Activated T-helper 1 cell treated with anti-CD3 and anti-CD28 coated beads, Interleukin-2, amount 50 U/mL, for 16 hours (primary cell): Measurements from ENCODE around the gene SMIM9.
"Not testable (repeated sequence)": the region's sequence is repeated elsewhere in the genome, so short reads cannot be mapped to it uniquely, and the experiment has no call there.

Experiments
- DNase-seq, 2 donors: peaks; one replicate each; pipeline ENCODE4 v3.0.0-alpha.2; 2020; ENCODE audit warnings: low read depth in 1 of 2, low spot score in 1 of 2

The SMIM9 gene

GRCh38 chrX:154816326-154816898 is 18.1 kb downstream of the SMIM9 start:
- DNase-seq: not testable (repeated sequence)

- DNase-seq: no peak
These were observed 19.1 kb downstream of the SMIM9 start for GRCh38 chrX:154815274-154815818.

GRCh38 chrX:154813801-154814200 is 20.7 kb downstream of the SMIM9 start:
- DNase-seq: no peak

GRCh38 chrX:154812341-154813101 is 21.9 kb downstream of the SMIM9 start:
- DNase-seq: no peak

- DNase-seq: no peak
These were observed 24.4 kb downstream of the SMIM9 start for GRCh38 chrX:154809939-154810665.

GRCh38 chrX:154806837-154807501 is 27.5 kb downstream of the SMIM9 start:
- no peak for DNase-seq

GRCh38 chrX:154805696-154806091 is 28.8 kb downstream of the SMIM9 start:
- no peak for DNase-seq

GRCh38 chrX:154804957-154805695 is 29.3 kb downstream of the SMIM9 start, which contains the start of gene MPP1:
TSS of gene MPP1 (minus strand) at chrX:154805485. CDS start at chrX:154805373, 112 bp downstream.
- peak; percentile 51 to 58 for DNase-seq

- no peak for DNase-seq
These were observed 30.1 kb downstream of the SMIM9 start for GRCh38 chrX:154804261-154804956.

GRCh38 chrX:154802947-154803346 is 31.5 kb downstream of the SMIM9 start:
- no peak for DNase-seq

- no peak for DNase-seq
These were observed 33.8 kb downstream of the SMIM9 start for GRCh38 chrX:154800478-154801210.

GRCh38 chrX:154799556-154800348 is 34.7 kb downstream of the SMIM9 start:
- no peak for DNase-seq

- no peak for DNase-seq
These were observed 37.5 kb downstream of the SMIM9 start for GRCh38 chrX:154797006-154797405.

GRCh38 chrX:154795016-154795415 is 39.4 kb downstream of the SMIM9 start:
- no peak for DNase-seq

- no peak for DNase-seq
These were observed 41.2 kb downstream of the SMIM9 start for GRCh38 chrX:154793084-154793795.

GRCh38 chrX:154791939-154792338 is 42.5 kb downstream of the SMIM9 start:
- DNase-seq: no peak

GRCh38 chrX:154791467-154791866 is 43.0 kb downstream of the SMIM9 start:
- no peak for DNase-seq

GRCh38 chrX:154785716-154786115 is 48.7 kb downstream of the SMIM9 start:
- DNase-seq: no peak
